LNCaP clone FGC (cell line): Measurements from ENCODE around the gene XK.
A peak's percentile ranks its signal among the peaks of the same experiment; 100 is the strongest.

Source experiments
- DNase-seq: peaks from one replicate; pipeline ENCODE4 v3.0.0-alpha.2; 2011; ENCODE audit warnings: low read depth
- H3K4me3 ChIP-seq: 2 replicates; pipeline ENCODE4 v1.5.1; 2011; ENCODE audit warnings: mild to moderate bottlenecking, low read depth, low read length, control low read depth
- CTCF ChIP-seq: IDR thresholded peaks from 2 replicates; pipeline ENCODE4 v1.5.1; 2012; ENCODE audit warnings: mild to moderate bottlenecking; ENCODE audit not compliant: control insufficient read depth, insufficient read depth; ENCODE audit errors: extremely low read depth

Gene XK

DNA sequence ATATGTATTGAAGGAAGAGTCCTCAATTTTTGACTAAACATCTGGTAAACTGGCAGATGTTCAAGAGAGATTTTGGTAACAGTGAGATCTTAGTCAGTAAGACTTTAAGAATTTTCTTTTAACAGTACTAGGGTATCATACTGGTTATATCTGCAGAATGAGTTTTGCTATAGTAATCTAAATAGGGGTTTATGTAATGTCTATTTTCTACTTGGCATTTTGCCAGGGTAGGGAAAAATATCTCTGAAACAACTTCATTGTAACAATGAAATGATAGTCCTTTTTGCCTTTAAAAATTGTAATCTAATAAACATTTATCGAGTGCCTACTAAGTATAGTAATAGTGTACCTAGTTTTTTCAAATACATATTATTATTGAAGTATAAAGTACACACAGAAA lies 32.1 kb downstream of the XK start:
- H3K4me3 ChIP-seq: no peak overlapping the region
- DNase-seq: no peak
- no peak for TF ChIP-seq CTCF

GRCh38 chrX:37722595-37722994 lies 37.0 kb downstream of the XK start:
- TF ChIP-seq CTCF: no peak
- no peak for DNase-seq
- H3K4me3 ChIP-seq: no peak overlapping the region

GRCh38 chrX:37726346-37726745 lies 40.8 kb downstream of the XK start:
- TF ChIP-seq CTCF: no peak
- DNase-seq: no peak
- H3K4me3 ChIP-seq: no peak overlapping the region

GRCh38 chrX:37745354-37745753 lies 59.8 kb downstream of the XK start:
- TF ChIP-seq CTCF: peak; percentile 79

GRCh38 chrX:37745835-37746217 lies 60.2 kb downstream of the XK start:
- TF ChIP-seq CTCF: no peak
- H3K4me3 ChIP-seq: no peak overlapping the region

More at GRCh38 chrX:37745354-37745753, 59.8 kb downstream of the XK start:
- DNase-seq: peak; percentile 23
- H3K4me3 ChIP-seq: no peak overlapping the region

DNA sequence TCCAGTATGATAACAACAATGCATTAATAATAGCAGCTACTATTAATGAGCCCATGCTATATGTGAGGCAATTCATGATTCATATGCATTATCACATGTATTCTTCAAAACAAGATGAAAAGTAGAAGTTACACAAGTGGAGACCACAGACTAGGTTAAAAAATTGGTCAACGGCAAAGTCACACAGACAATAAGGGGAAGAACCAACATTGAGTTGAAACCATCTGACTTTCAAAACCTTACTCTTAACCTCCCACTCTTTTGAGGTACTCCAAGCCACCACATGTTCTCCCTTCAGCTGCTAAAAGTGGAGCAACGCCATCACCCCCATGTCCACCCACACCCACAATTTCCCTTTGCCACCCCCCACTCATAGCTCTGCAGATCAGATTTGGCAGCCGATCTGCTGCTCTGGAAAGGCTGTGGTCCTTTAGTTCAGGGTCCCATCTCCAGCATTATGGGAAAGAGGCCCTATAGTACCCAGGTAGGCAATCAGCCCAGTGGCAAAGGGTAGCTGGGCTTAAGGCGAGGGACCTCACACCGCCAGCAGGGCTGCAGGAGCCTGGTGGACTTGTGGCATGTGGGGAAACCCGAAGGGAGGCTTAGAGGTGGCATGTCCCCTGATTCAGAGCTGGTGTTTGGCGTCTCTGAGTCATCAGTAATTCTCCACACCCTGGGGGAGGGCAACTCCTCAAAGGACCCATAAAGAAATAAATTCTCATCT lies 60.8 kb downstream of the XK start:
- H3K4me3 ChIP-seq: no peak overlapping the region
- no peak for DNase-seq
- TF ChIP-seq CTCF: no peak

More at GRCh38 chrX:37745835-37746217, 60.2 kb downstream of the XK start:
- no peak for DNase-seq

DNA sequence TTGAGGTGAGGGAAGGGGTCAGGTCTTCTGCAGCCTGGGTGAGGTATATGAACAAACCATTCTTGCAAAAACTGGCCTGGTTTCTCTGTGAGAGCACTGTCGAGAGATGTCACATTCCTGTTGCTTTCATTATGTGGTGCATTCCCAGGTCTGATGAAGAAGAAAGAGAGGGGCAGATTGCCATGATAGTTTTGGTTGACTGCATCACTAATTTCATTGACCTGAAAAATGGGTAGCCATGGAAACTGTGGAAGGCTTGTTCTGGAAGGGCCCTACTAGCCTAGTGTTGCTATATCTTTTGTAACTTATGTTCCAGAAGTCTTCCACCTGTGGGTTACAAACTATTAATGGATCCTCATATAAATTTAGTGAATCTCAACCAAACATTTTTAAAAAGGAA lies 61.4 kb downstream of the XK start:
- TF ChIP-seq CTCF: no peak
- no peak overlapping the region for H3K4me3 ChIP-seq
- DNase-seq: no peak
